Measurements from ENCODE around the gene FOXA3. TPM values are rescaled to one million over a fixed set of nuclear protein-coding genes. Genes with fewer than 3 reads are reported as not detected.

Gene FOXA3
- total and polyA plus RNA-seq, 9 donors = 0.04 to 0.26 TPM; not detected in 7

GRCh38 chr19:45823182-45823581, 40.9 kb upstream of the FOXA3 start:
- TF ChIP-seq, protein P1, sequence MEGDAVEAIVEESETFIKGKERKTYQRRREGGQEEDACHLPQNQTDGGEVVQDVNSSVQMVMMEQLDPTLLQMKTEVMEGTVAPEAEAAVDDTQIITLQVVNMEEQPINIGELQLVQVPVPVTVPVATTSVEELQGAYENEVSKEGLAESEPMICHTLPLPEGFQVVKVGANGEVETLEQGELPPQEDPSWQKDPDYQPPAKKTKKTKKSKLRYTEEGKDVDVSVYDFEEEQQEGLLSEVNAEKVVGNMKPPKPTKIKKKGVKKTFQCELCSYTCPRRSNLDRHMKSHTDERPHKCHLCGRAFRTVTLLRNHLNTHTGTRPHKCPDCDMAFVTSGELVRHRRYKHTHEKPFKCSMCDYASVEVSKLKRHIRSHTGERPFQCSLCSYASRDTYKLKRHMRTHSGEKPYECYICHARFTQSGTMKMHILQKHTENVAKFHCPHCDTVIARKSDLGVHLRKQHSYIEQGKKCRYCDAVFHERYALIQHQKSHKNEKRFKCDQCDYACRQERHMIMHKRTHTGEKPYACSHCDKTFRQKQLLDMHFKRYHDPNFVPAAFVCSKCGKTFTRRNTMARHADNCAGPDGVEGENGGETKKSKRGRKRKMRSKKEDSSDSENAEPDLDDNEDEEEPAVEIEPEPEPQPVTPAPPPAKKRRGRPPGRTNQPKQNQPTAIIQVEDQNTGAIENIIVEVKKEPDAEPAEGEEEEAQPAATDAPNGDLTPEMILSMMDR (IDR thresholded peaks at IDR 0.05) = no peak
- TF ChIP-seq POLR2A (IDR thresholded peaks at IDR 0.05) (no peak), EP300 (IDR thresholded peaks at IDR 0.05) (no peak)
- intact Hi-C loops (cut with DNase I) = no loop called here
- no peak overlapping the region for H3K27ac ChIP-seq

GRCh38 chr19:45824041-45824471, 40.1 kb upstream of the FOXA3 start:
- no peaks in the 10 kb centered on the region for H3K9me3 ChIP-seq
- H3K27me3 ChIP-seq = no peaks in the 10 kb centered on the region
- intact Hi-C loops (cut with DNase I) = no loop called here
- no peaks in the 10 kb centered on the region for H3K4me1 ChIP-seq (ENCODE audit: insufficient read depth)
- H3K27ac ChIP-seq = no peak overlapping the region
- no peak overlapping the region for H3K4me3 ChIP-seq
- H3K36me3 ChIP-seq = no peaks in the 10 kb centered on the region
- WGBS, 3 donors = 39 to 51% (median 41%) methylated on average over 12 of the region's 12 CpGs
- TF ChIP-seq, protein P1 (IDR thresholded peaks at IDR 0.05) = no peak
- TF ChIP-seq POLR2A (IDR thresholded peaks at IDR 0.05) (no peak), EP300 (IDR thresholded peaks at IDR 0.05) (no peak)
- no peak for DNase-seq

More at GRCh38 chr19:45823182-45823581, 40.9 kb upstream of the FOXA3 start:
- no peak overlapping the region for H3K4me3 ChIP-seq
- no peak for DNase-seq
- 93 to 97% (median 93%) methylated on average over 12 of the region's 12 CpGs for WGBS, 3 donors
- H3K27me3 ChIP-seq = no peaks in the 10 kb centered on the region
- no peaks in the 10 kb centered on the region for H3K9me3 ChIP-seq
- H3K36me3 ChIP-seq = no peaks in the 10 kb centered on the region
- no peaks in the 10 kb centered on the region for H3K4me1 ChIP-seq (ENCODE audit: insufficient read depth)

DNA sequence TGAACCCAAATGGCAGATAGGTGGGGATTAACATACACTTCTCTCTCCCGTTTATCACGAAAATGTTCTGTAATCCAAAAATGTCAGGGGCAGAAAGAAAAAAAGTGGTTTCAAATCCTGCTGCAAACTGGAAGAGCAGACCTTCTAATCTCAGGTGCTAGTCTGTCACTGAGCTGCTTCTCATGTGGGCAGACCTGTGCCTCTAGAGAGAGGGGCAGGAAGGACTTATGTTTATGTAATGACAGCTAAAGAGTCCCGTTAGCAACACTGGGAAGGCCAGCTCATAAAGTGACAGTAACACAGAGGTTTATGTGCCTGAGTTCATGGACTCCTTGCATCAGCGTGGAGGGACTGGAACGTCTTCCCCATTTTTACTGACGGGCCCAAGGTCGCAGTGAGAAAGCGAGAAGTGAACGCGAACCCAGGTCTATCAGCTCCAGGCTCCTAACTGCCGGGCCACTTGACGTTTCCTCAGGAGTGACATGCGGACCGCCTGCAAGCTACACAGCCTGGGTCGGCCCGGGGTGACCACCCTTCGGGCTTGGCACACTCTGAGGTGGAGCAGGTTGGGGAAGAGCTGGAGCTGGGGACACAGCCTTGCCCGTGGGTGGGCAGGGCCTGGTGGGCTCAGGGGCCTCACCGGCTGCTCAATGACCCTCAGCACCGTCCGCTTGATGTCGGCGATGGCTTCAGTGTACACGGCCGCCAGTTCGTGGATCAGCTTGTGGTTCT, 39.4 kb upstream of the FOXA3 start:
- H3K27ac ChIP-seq = no peak overlapping the region
- intact Hi-C loops (cut with DNase I) = no loop called here
- 81 to 83% (median 82%) methylated on average over 26 of the region's 26 CpGs for WGBS, 3 donors

GRCh38 chr19:45825263-45825605, 38.9 kb upstream of the FOXA3 start:
- Histone ChIP-seq H3K4me3 (no peak overlapping the region), H3K4me1 (ENCODE audit: insufficient read depth) (no peaks in the 10 kb centered on the region), H3K36me3 (no peaks in the 10 kb centered on the region), H3K9me3 (no peaks in the 10 kb centered on the region), H3K27ac (no peak overlapping the region), H3K27me3 (no peaks in the 10 kb centered on the region)
- intact Hi-C loops (cut with DNase I) = no loop called here
- no peak for DNase-seq
- WGBS, 3 donors = 89 to 92% (median 89%) methylated on average over 8 of the region's 8 CpGs
- TF ChIP-seq POLR2A (IDR thresholded peaks at IDR 0.05) = no peak
- TF ChIP-seq EP300 (IDR thresholded peaks at IDR 0.05) = no peak
- TF ChIP-seq, protein P1 (IDR thresholded peaks at IDR 0.05) = no peak

More for the DNA sequence above, 39.4 kb upstream of the FOXA3 start:
- Histone ChIP-seq H3K4me1 (ENCODE audit: insufficient read depth) (no peaks in the 10 kb centered on the region), H3K36me3 (no peaks in the 10 kb centered on the region), H3K9me3 (no peaks in the 10 kb centered on the region), H3K4me3 (no peak overlapping the region), H3K27me3 (no peaks in the 10 kb centered on the region)
- TF ChIP-seq, protein P1 (IDR thresholded peaks at IDR 0.05) = no peak
- TF ChIP-seq POLR2A (IDR thresholded peaks at IDR 0.05) = no peak
- TF ChIP-seq EP300 (IDR thresholded peaks at IDR 0.05) = no peak
- DNase-seq = no peak
